Gastrocnemius medialis (tissue), 4 donors: ENCODE data around the gene ZSCAN10. TPM values are rescaled to one million over a fixed set of nuclear protein-coding genes. Genes with fewer than 3 reads are reported as not detected.

ENCODE experiments used
- ATAC-seq, 2 donors: fragments of 150-250 bp; one replicate each; pipeline ENCODE4 v1.9.1; 2016
- DNase-seq, 2 donors: peaks; one replicate each; pipeline ENCODE4 v3.0.0-alpha.2; 2019
- H3K27ac ChIP-seq, 4 donors: fragments of 200-600 bp; sonication (generic); 1 replicate in 1 of 4; 2 replicates in 3 of 4; pipeline ENCODE4 v1.5.1; 2016 to 2018; ENCODE audit warnings: mild to moderate bottlenecking in 2 of 4, moderate library complexity in 1 of 4
- H3K27me3 ChIP-seq, 3 donors: fragments of 200-600 bp; sonication (generic) in 2 of 3; 1 replicate in 1 of 3; 2 replicates in 2 of 3; pipeline versions ENCODE4 v1.5.1 to v1.6.0; 2016 to 2019; ENCODE audit warnings: mild to moderate bottlenecking in 1 of 3, moderate library complexity in 1 of 3
- H3K36me3 ChIP-seq, 2 donors: fragments of 200-600 bp; sonication (generic) in 1 of 2; one replicate each; pipeline ENCODE4 v1.5.1; 2017 to 2018
- H3K4me1 ChIP-seq, 2 donors: fragments of 200-600 bp; sonication (generic) in 1 of 2; one replicate each; pipeline ENCODE4 v1.5.1; 2016 to 2017; ENCODE audit warnings: mild to moderate bottlenecking in 2 of 2
- H3K4me3 ChIP-seq, 4 donors: fragments of 200-600 bp; sonication (generic) in 3 of 4; 1 replicate in 1 of 4; 2 replicates in 3 of 4; pipeline ENCODE4 v1.5.1; 2016 to 2019; ENCODE audit warnings: mild to moderate bottlenecking in 2 of 4
- H3K9me3 ChIP-seq, 3 donors: fragments of 200-600 bp; sonication (generic) in 2 of 3; 1 replicate in 1 of 3; 2 replicates in 2 of 3; pipeline ENCODE4 v1.5.1; 2016 to 2019
- CTCF ChIP-seq, 5 experiments: fragments of 450-650 bp in 3 of 5; fragments of 200-600 bp in 2 of 5; sonication (generic) in 2 of 5; IDR thresholded peaks in 4 of 5; conservative IDR thresholded peaks in 1 of 5; 1 replicate in 4 of 5; 2 replicates in 1 of 5; pipeline ENCODE4 v1.5.1; 2016 to 2019; ENCODE audit warnings: antibody characterized with exemption in 5 of 5, mild to moderate bottlenecking in 3 of 5, moderate library complexity in 3 of 5
- POLR2A ChIP-seq, 2 donors: fragments of 450-650 bp; IDR thresholded peaks; one replicate each; pipeline ENCODE4 v1.6.1; 2017; ENCODE audit warnings: antibody characterized with exemption in 2 of 2, mild to moderate bottlenecking in 2 of 2, moderate library complexity in 2 of 2
- in situ Hi-C, 4 donors: fragments of 200-750 bp; cut with MboI; loops; one replicate each; pipeline versions ENCODE4 v1.15.0 to v1.8.0; 2017; ENCODE audit warnings: low sequenced_read_pairs in 4 of 4
- intact Hi-C: fragments of 100-400 bp; cut with DNase I; formaldehyde crosslinking; loops from one replicate; pipeline ENCODE4 v1.15.1; 2023; ENCODE audit warnings: low total_unique reads
- total RNA-seq, 4 donors: library from RNA; depleted of rRNA; stranded (reverse); fragments of >200 nt; gene quantifications; one replicate each; pipeline versions ENCODE4 v1.1.0 to v1.2.3, GENCODE V29; 2016

Gene ZSCAN10
- total RNA-seq, 4 donors from 2014 or later, result not detected

- DNase-seq (no peak), ATAC-seq (peak in 1 of 2 donors; percentile 8)
- H3K27me3 ChIP-seq, result no peaks in the 10 kb centered on the region
- H3K27ac ChIP-seq, result peak overlapping the region; percentile 87 to 96 (median 93)
- no peak for TF ChIP-seq CTCF (IDR thresholded peaks at IDR 0.05 in 4 of 5, conservative IDR thresholded peaks at IDR 0.05 in 1 of 5)
- TF ChIP-seq POLR2A (IDR thresholded peaks at IDR 0.05), result no peak
- H3K4me3 ChIP-seq, result peak overlapping the region; percentile 76 to 99 (median 88)
- intact Hi-C loops, result no loop called here
- H3K36me3 ChIP-seq, result peaks cover 0 to 14% of the 10 kb centered on the region in 2 donors
- in situ Hi-C loops, result no loop called here
- peaks cover 24 to 49% of the 10 kb centered on the region in 2 donors for H3K4me1 ChIP-seq
- H3K9me3 ChIP-seq, result no peaks in the 10 kb centered on the region
Measured at GRCh38 chr16:3135126-3135715, 36.1 kb upstream of the ZSCAN10 start.

GRCh38 chr16:3134338-3135125, 35.4 kb upstream of the ZSCAN10 start, which contains the start of gene ZNF213:
Gene ZNF213 (plus strand): TSS chr16:3135029. CDS start chr16:3137281, 2,252 bp downstream.
- H3K4me1 ChIP-seq, result peaks cover 28 to 49% of the 10 kb centered on the region in 2 donors
- no peak for TF ChIP-seq CTCF (IDR thresholded peaks at IDR 0.05 in 4 of 5, conservative IDR thresholded peaks at IDR 0.05 in 1 of 5)
- TF ChIP-seq POLR2A (IDR thresholded peaks at IDR 0.05), result peak; percentile 87 to 93
- intact Hi-C loops, result loop anchor here (1.0 kb wide), 3 partner anchors 16 to 47 kb away; no protein-coding TSS in a partner anchor
- H3K36me3 ChIP-seq, result peaks cover 0 to 14% of the 10 kb centered on the region in 2 donors
- H3K27me3 ChIP-seq, result no peaks in the 10 kb centered on the region
- no peaks in the 10 kb centered on the region for H3K9me3 ChIP-seq
- H3K27ac ChIP-seq, result peak within 1 kb of the TSS; percentile 87 to 96 (median 93)
- in situ Hi-C loops, result no loop called here
- H3K4me3 ChIP-seq, result peak within 1 kb of the TSS; percentile 76 to 99 (median 88)
- DNase-seq (peak; percentile 96 to 97), ATAC-seq (peak; percentile 99 to 100)

GRCh38 chr16:3133844-3134243, 34.8 kb upstream of the ZSCAN10 start:
- intact Hi-C loops, result loop anchor here (1.0 kb wide), 3 partner anchors 16 to 47 kb away; no protein-coding TSS in a partner anchor
- H3K4me1 ChIP-seq, result peaks cover 35 to 51% of the 10 kb centered on the region in 2 donors
- ATAC-seq (no peak), DNase-seq (no peak)
- H3K27me3 ChIP-seq, result no peaks in the 10 kb centered on the region
- TF ChIP-seq POLR2A (IDR thresholded peaks at IDR 0.05), result no peak
- no peak for TF ChIP-seq CTCF (IDR thresholded peaks at IDR 0.05 in 4 of 5, conservative IDR thresholded peaks at IDR 0.05 in 1 of 5)
- H3K9me3 ChIP-seq, result no peaks in the 10 kb centered on the region
- in situ Hi-C loops, result no loop called here
- peak overlapping the region; percentile 76 to 95 (median 88) for H3K4me3 ChIP-seq
- H3K27ac ChIP-seq, result peak overlapping the region; percentile 87 to 96 (median 93)
- H3K36me3 ChIP-seq, result peaks cover 0 to 13% of the 10 kb centered on the region in 2 donors

GRCh38 chr16:3131755-3132377, 32.8 kb upstream of the ZSCAN10 start:
- Histone ChIP-seq H3K27me3 (no peaks in the 10 kb centered on the region), H3K4me3 (no peak overlapping the region), H3K36me3 (no peaks in the 10 kb centered on the region), H3K4me1 (peaks cover 38 to 44% of the 10 kb centered on the region in 2 donors), H3K27ac (peak overlapping the region in 1 of 4 donors; percentile 6), H3K9me3 (no peaks in the 10 kb centered on the region)
- TF ChIP-seq POLR2A (IDR thresholded peaks at IDR 0.05) (no peak), CTCF (IDR thresholded peaks at IDR 0.05 in 4 of 5, conservative IDR thresholded peaks at IDR 0.05 in 1 of 5) (peak; percentile 12 to 57 (median 38))
- intact Hi-C loops, result no loop called here
- DNase-seq, result no peak
- no peak for ATAC-seq
- in situ Hi-C loops, result no loop called here
